NCI-H2196 (cell line): ENCODE results near the gene PSMC1.
A peak's percentile ranks its signal among the peaks of the same experiment; 100 is the strongest.
"Not testable (repeated sequence)": the region's sequence is repeated elsewhere in the genome, so short reads cannot be mapped to it uniquely, and the experiment has no call there.

Experiments
- DNase-seq: peaks from one replicate; lab custom pipeline; 2025; ENCODE audit not compliant: unreplicated experiment; lab: John Stamatoyannopoulos, UW

PSMC1 gene

DNA sequence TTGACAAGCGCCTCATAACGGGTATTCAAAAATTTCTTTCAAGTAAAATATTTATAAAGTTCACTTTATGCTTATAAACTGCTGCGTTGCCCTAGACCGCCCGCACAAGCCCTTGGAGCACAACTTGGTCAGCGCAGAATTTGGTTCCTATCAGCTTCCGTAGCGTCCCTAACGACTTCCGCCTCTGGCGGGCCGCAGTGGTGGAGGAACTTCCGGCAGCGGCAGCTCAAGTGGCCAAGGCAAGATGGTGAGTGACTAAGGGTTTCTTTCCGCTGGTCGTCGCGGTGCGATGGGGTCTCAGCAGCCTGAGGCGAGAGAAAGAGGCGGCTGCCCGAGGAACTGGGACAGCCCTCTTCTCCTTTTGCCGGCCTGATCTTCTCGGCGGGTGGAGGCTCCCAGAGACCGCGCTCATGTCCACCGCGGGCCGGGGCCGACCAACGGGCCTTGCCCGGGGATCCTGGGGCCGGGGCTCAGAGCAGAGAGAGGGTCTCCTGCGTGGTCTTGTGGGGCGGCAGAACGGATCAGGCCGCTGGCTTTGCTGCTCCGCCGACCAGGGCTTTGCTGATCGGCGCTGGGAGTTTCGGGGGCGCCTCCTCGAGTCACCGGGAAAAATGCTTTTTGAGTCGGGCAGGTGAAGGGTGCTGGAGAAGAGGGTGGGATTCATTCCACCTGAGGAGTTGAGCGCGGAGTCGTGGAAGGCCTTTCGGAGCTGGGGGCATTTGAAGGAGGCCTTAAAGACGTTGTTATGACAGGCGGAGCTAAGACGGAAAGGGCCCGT, at the start of gene PSMC1:
Gene PSMC1, plus strand, starts transcription at position 200 of the 778 bp plus-strand sequence. Its CDS starts 45 bp downstream, at position 245.
- DNase-seq, result peak; percentile 74

DNA sequence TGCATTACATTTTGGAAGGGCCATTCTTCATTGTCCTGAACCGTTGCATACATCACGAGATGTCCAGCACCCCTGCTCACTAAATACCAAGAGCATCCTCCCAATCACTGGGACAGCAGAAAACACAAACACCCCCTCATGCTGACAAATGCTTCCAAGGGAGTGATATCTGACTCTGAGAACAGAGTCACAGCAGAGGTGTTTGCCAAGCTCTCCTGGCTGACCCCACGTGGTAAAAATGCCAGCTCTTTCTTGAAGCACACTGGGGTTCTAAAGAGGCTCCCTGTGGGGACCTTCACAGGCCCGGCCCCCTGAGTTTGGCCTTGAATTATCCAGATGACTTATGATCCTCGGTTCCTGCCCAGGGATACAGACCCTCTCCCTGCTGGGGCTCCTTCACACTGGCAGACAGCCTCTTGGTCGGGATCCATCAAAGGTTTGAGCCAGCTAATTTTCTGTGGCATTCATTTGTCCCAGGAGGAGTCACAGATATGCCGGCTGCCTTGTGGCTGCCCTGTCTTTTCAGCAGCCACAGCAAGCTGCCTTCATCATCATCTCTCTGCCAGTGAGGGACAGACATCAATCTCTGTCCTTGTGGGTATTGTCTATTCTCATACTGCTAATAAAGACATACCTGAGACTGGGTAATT, 43.1 kb upstream of the PSMC1 start:
- no peak for DNase-seq

DNA sequence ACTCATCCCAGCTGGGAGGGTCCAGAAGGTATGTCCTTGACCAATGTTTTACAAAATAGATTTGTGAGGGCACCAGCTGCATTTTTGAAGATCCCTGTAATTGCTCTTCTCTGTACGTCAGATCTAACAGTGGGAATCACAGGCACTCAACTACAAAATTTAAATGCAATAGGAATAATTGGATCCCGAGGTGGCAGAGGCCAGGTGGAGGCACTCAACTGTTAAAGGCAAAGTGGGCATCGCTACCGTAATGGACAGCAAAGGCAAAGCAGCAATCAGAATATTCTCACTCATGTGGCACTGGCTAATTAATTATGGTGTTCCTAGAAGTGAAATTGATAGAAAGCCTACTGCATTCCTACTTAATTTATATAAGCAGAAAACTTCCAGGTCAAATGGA, 27.9 kb upstream of the PSMC1 start:
- no peak for DNase-seq

DNA sequence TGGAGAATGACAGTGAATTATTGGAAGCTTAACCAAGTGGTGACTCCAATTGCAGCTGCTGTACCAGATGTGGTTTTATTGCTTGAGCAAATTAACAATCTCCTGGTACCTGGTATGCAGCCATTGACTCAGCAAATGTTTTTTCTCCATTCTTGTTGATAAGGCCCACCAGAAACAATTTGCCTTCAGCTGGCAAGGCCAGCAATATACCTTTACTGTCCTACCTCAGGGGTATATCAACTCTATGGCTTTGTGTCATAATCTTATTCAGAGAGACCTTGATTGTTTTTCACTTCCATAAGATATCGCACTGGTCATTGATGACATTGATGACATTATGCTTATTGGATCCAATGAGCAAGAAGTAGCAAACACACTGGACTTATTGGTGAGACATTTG, 26.4 kb upstream of the PSMC1 start:
- DNase-seq, result not testable (repeated sequence)

DNA sequence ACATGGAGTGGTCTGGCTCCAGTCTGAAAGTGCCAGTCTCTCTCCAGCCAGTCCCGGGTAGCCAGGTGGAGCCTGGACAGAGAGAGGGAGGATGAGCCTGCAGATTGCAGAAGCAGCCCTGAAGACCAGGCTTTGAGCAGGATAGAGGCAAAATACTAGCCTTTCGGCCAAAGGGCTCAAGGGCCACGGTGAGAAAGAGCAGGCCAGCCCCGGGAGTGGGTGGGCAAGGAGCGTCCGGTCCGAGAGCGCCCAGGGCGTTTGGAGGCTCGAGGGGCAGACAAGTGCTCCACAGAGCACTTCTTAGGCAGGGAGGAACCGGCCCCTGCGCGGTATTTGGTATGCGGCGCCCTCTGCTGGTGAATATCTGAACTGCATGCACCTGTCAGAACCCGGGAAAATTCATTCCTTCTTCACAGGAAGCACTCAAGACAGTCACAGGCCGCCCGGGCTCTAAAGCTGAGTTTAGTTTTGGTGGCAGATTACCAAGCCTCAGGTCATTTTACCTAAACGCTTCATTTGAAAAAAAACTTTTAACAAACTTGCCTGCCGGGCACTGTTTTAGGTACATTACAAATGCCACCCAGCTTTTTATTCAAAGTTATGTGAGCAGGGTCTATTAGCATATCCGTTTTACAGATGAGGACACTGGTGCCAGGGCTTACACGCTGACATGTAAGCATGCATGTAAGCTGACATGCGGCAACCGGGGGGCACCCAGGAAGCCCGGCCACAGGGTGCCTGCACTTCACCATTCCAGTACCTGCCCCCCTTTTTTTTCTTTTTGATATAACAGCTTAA, 21.0 kb upstream of the PSMC1 start:
- DNase-seq, result peak; percentile 60

DNA sequence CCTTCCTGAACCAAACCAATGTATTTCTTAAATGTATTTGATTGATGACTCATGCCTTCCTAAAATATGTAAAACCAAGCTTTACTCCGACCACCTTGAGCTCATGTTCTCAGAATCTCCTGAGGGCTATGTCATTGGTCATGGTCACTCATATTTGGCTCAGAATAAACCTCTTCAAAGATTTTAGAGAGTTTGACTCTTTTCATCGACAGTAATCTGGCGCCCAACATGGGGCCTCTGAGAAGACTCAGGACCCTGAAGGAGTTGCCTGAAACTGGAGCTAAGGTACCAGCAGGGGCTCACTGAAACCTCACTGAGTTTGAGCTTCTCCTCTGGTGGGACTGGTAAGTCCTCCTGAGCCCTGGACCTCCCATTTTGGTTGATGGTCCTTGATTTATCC, 17.2 kb upstream of the PSMC1 start:
- no peak for DNase-seq

DNA sequence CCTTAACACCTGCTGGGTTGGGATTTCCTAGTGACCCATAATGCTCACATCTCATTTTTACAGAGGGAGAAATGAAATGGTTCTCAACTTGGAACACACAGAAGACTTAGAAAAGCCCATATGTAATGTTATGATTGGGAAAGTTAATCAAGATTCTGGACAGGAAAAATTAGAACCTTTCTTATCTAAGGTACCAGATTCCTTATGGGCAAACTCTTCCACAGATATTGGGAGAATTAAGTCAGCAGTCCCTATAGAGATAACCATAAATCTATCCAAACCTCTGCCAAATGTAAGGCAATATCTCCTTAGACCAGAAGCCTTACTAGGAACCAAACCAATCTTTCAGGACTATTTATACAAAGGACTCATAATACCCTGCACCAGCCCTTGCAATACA, 13.9 kb upstream of the PSMC1 start:
- no peak for DNase-seq

DNA sequence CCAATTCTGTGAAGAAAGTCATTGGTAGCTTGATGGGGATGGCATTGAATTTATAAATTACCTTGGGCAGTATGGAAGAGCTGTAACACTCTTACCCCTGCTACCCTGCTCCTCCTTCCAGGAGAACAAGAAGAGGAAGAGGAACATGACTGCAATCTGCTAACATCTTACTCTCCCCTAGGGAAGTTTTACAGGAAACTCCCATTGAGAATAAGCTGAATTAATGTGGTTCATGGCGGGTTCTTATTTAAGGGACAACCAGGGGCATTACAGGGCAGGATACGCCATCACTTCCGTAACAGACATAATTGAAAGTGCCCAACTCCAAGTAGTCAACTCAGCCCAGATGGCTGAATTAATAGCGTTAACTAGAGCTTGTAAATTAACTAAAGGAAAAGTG, 9.4 kb upstream of the PSMC1 start:
- DNase-seq, result no peak

DNA sequence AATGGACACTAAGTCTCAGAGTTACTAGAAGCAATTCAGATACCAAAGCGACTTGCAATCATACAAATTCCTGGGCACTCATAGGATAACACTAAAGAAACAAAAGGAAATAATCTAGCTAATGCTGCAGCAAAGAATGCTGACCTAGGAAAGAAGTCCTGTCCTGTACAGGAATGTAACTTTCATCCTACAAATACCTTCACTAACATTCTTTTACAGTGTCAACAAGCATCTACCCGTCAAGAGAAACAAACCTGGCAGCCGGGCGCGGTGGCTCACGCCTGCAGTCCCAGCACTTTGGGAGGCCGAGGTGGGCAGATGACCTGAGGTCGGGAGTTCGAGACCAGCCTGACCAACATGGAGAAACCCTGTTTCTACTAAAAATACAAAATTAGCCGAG, 8.9 kb upstream of the PSMC1 start:
- not testable (repeated sequence) for DNase-seq

DNA sequence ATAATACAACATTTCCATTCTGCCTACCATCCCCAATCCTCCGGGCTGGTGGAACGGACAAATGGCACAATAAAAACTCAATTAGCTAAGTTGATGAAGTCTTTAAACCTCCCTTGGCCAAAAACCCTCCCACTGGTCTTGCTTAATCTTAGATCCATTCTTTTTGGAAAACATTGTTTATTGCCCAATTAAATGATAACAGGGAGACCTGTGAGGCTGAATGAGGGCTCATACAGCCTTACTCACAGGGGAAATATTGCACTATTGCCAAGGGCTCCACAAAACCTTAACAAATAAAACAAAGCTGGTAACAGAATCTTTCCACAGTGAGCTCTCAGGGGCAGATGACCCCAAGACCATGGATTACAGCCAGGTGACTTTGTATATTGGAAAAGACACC, 7.8 kb upstream of the PSMC1 start:
- DNase-seq, result no peak

DNA sequence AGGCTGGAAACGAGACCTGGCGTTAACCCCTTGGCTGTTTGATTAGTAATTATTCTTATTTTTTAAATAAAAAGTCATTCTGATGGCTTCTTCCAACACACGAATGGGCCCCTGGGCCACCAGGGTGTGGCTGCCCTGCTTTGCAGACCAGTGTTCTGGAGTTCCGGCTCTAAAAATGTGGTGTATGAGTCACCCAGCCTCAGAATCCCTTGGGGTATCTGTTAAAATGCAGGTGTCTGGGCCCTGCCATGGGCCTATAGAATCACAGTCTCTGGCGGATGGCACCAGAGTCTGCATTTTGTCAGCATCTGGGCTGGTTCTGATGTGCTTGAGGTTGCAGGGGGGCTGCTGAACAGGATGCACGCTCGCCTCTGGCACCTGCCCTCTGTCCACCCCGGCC, 2.5 kb upstream of the PSMC1 start:
- DNase-seq, result no peak

DNA sequence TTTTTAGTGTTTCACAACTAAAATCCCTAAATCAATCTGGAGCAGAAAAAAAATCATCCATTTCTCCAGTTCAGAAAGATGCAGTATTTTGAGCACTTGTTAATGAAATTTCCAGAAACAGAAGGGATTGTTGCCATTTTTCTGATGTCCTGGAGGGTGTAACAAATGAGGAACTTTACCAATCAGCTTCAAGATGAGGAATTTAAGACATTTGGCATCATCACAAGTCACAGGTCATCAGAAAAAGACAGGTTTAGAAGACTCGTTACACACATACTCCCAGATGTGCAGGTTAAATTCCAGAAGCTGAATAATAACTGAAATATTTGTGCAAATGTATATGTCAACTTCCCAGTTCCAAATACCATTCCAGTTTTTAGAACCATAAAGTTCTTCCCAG, 482 bp upstream of the PSMC1 start:
- DNase-seq, result no peak

DNA sequence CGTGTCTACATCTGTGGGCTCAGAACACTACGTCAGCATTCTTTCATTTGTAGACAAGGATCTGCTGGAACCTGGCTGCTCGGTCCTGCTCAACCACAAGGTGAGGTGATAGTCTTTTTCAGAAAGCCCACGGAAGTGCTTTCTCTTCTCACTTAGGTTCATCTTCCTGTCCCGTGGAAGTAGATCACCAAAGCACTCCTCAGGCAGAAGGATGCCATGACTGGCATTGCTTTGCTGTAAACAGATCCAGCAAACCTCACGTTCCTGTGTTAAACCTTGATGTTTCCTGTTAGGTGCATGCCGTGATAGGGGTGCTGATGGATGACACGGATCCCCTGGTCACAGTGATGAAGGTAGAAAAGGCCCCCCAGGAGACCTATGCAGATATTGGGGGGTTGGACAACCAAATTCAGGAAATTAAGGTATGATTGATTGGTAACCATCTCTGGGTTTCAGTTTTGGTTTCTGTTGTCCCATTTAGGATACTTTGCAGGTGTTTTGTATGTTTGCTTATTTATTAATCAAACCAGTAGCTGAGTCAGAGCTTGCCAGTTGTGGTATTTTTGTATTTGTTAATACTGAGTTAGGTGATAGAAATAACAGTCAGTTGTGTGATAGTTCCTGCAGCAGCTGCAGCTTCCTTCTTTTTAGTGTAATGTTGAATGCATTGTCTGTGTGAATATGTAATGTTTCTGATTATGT, 7.5 kb downstream of the PSMC1 start:
- no peak for DNase-seq

DNA sequence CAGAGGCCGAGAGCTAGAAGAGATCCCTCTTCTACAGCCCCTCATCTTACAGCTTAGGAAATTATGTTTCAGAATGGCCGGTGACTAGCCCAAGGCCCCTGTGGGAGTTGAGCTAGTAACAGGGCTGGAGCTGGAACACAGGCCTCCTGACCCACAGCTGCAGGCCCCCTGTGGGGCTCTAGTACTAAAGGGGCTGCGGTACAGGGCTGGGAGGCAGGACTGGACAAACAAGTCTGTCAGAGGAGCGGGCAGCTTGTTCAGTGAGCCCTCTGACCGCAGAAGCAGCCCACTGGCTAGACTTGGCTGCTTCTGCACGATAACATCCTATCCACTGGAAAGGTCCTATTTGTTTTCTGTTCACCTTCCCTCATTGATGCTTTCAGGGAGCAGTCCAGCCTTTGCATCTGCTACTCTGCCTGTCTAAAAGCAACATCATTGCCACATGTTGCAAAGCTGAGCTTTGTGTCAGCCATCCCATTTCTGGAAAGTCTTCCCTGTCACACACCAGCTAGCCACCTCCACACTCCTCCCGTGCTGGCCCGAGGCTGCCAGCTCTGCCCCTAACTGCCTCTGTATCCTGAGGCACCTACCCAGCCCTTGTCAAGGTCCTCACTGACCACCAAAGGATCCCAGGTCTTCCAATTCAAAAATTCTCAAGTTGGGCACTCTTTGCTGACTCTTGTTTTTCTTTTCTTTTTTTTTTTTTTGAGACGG, 10.2 kb downstream of the PSMC1 start:
- no peak for DNase-seq

DNA sequence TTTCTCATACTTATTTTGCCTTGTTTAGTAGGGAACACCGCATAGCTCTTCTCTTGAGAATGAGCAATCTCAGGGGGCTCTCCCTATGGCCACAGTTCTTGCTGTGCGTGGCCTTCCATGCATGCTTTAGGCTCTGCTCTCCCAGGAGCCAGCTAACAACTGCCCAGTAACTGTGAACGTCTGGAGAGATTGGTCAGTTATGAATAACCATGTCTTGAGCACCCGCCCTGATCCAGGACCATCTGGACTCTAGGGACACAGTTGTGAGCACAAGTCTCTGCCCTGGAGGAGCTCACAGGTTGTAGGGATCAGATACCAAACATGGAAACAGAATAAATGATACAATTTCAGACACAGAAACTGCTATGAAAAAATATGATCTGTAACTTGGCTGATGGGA, 12.1 kb downstream of the PSMC1 start:
- DNase-seq, result no peak

DNA sequence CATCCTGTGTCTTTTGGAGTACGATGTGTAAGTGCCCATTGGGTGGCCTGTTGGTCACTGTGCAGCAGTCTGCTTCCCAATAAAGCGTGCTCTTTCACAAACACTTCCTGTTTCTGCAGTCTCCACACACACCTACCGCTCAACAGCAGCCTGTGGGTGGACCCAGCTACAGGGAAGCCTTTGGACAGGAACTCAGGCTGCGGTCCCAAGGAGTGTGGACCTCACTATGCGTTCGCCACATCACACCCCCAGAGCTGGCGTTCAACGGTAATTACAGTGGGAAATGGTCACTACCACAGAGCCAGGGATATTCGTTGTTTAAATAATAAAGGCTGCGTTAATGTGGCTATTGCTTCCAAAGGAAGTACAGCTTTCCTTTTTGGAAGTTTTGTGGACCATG, 16.2 kb downstream of the PSMC1 start:
- no peak for DNase-seq

DNA sequence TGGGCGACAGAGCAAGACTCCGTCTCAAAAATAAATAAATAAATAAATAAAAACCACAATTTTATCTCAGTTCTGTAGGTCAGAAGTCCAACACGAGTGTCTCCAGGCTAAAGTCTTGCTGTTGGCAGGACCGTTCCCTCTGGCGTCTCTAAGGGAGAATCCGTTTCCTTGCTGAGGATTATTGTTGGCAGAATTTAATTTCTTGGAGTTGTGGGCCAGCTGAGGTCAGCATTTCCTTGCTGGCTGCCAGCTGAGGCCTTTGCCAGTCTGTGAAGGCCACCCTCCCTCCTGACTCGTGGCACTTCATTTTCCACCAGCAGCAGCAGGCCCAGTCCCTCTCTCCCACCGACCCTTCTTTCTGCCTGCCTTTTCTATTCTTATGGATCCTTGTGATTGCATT, 17.2 kb downstream of the PSMC1 start:
- DNase-seq, result no peak

DNA sequence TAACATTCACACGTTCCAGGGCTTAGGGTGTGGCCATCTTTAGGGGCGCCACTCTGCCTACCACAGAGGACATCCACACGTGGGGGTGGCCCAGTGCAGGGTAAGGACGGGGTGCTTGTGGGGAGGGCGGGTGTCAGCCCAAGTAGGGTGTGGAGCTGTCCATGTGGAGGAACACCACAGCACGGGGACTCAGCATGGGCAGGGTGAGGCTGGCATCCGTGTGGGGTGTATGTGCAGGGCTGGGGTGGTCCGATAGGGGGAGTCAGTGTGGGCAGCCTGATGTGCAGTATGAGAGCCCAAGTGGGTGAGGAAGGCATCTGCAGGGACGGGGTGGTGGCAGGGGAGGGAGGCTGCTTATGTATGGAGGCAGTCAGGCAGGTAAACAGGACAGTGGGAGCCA, 17.7 kb downstream of the PSMC1 start:
- DNase-seq, result no peak

DNA sequence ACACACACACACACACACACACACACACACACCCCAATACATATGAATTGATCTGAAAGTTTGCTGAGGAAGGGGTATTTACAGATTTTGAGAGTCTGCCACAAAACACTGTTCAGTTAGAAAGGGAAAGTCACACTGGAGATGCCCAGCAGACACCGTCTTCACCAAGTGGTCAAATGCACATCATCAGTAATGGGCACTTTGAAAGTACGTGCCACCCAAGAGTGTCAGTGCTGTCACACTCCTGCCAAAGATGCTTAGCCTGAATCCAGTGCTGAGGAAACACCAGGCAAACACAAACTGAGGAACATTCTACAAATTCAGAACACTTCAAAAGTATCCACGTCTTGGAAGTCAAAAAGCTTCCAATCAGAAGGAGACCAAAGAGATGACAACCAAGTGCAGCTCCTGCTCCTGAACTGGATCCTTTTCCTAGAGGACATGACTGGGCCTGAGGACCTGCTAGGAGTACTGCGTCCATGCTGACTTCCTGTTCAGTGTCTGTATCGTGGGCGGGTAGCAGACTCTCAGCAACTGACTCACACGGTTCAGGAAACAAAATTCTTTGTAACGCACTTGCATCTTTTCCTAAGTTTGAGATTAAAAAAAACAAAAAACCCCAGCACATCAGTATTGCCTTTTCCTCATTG, 18.6 kb downstream of the PSMC1 start:
- DNase-seq, result no peak

DNA sequence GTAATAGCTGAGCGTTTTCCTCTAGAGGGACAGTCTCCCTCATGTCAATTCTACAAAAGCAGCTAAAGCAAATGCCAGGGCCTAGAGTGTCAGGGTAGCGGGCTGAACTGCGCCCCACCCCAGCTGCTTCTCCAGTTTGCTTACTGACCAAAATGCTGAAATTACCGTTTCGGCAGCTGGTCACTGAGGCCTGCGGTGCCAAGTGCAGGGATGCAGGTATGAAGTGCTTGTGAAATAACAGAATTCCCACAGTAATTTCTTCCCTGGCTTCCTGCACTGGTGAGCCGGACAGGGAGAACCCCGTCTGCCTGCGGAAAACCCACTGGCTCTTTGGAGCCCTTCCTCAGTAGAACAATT, 19.1 kb downstream of the PSMC1 start:
- no peak for DNase-seq
